Loucy (cell line): ENCODE data around the gene ZNF292.
A peak's percentile ranks its signal among the peaks of the same experiment; 100 is the strongest.
"Not testable (repeated sequence)": the region's sequence is repeated elsewhere in the genome, so short reads cannot be mapped to it uniquely, and the experiment has no call there.

Experiments used
- H2AFZ ChIP-seq: fragments of 200-600 bp; sonication (generic); 2 replicates; pipeline ENCODE4 v1.6.0; 2016; ENCODE audit warnings: antibody characterized with exemption, mild to moderate bottlenecking, low read length, moderate library complexity
- H3F3A ChIP-seq: fragments of 200-600 bp; 2 replicates; pipeline ENCODE4 v1.6.0; 2016; ENCODE audit warnings: antibody characterized with exemption, low read depth, mild to moderate bottlenecking
- H3K27me3 ChIP-seq: fragments of 200-600 bp; sonication (generic); 2 replicates; pipeline ENCODE4 v1.6.1; 2014; ENCODE audit warnings: low read length, mild to moderate bottlenecking; ENCODE audit not compliant: insufficient read depth, poor library complexity, severe bottlenecking
- H3K36me3 ChIP-seq: fragments of 200-600 bp; sonication (generic); 2 replicates; pipeline ENCODE4 v1.6.1; 2016; ENCODE audit warnings: low read length; ENCODE audit not compliant: insufficient read depth
- H3K4me1 ChIP-seq: fragments of 200-600 bp; sonication (generic); 2 replicates; pipeline ENCODE4 v1.5.1; 2014; ENCODE audit warnings: low read length, mild to moderate bottlenecking; ENCODE audit not compliant: insufficient read depth, poor library complexity, severe bottlenecking
- H3K4me2 ChIP-seq: fragments of 200-600 bp; sonication (generic); 2 replicates; pipeline ENCODE4 v1.6.0; 2014; ENCODE audit warnings: antibody characterized with exemption, low read length, low read depth, mild to moderate bottlenecking; ENCODE audit not compliant: poor library complexity, severe bottlenecking
- H3K4me3 ChIP-seq: fragments of 200-600 bp; sonication (generic); 2 replicates; pipeline ENCODE4 v1.5.1; 2014; ENCODE audit warnings: low read length, mild to moderate bottlenecking, mixed read lengths; ENCODE audit not compliant: poor library complexity, severe bottlenecking
- H3K79me2 ChIP-seq: fragments of 200-600 bp; sonication (generic); 2 replicates; pipeline ENCODE4 v1.6.1; 2014; ENCODE audit warnings: low read length; ENCODE audit not compliant: insufficient read depth
- H3K9ac ChIP-seq: fragments of 200-600 bp; sonication (generic); 2 replicates; pipeline ENCODE4 v1.6.0; 2014; ENCODE audit warnings: mild to moderate bottlenecking, low read depth, low read length, moderate library complexity; ENCODE audit not compliant: poor library complexity, severe bottlenecking
- H3K9me2 ChIP-seq: fragments of 200-600 bp; sonication (generic); replicated peaks from 2 replicates; pipeline ENCODE4 v1.6.1; 2016; ENCODE audit warnings: low read depth, low read length, mixed read lengths
- H3K9me3 ChIP-seq: fragments of 200-600 bp; sonication (generic); 2 replicates; pipeline ENCODE4 v1.6.1; 2014; ENCODE audit warnings: mild to moderate bottlenecking, antibody characterized with exemption, low read length, low read depth; ENCODE audit not compliant: insufficient read depth
- H4K20me1 ChIP-seq: fragments of 200-600 bp; sonication (generic); 2 replicates; pipeline ENCODE4 v1.6.0; 2014; ENCODE audit warnings: antibody characterized with exemption, low read length, mild to moderate bottlenecking; ENCODE audit not compliant: insufficient read depth, poor library complexity, severe bottlenecking
- EZH2phosphoT487 ChIP-seq: fragments of 200-600 bp; IDR thresholded peaks from 2 replicates; pipeline ENCODE4 v1.6.1; 2018; ENCODE audit warnings: antibody characterized with exemption, mild to moderate bottlenecking, moderate library complexity, borderline replicate concordance
- TF ChIP-seq, protein P1 (sequence below): fragments of 200-600 bp; sonication (generic); conservative IDR thresholded peaks from 2 replicates; pipeline ENCODE4 v1.5.1; 2014; ENCODE audit warnings: mild to moderate bottlenecking, antibody characterized with exemption, low read length

ZNF292 gene

DNA sequence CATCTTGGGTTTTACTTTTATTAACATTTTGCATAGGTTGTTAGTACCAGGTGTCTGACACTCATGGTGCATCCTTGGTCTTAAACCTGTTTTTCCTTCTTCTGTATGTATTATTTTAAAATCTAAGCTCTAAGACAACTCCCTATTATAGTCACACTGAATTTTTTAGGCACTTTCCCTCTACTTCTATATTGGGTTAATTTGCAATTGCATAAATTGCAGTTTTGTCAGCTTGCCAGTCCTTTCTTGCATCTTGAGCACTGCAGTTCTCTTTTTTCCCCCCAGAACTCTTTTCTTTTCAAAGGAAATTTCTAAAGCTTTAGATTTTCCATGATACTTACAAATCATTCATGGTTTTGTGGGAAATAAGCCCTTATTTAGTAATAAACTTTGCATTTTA is 70.6 kb downstream of the ZNF292 start:
- Histone ChIP-seq H3K4me3 (no peak overlapping the region), H3K36me3 (peaks cover 93% of the 10 kb centered on the region), H3K9me2 (no peaks in the 10 kb centered on the region), H3K9me3 (no peaks in the 10 kb centered on the region), H3K4me1 (no peaks in the 10 kb centered on the region), H2AFZ (no peak overlapping the region), H4K20me1 (peaks cover 47% of the 10 kb centered on the region), H3K9ac (no peak overlapping the region), H3F3A (no peaks in the 10 kb centered on the region), H3K27me3 (no peaks in the 10 kb centered on the region), H3K79me2 (peaks cover 38% of the 10 kb centered on the region; the same call in 1 of the 2 replicates), H3K4me2 (no peak overlapping the region)
- no peak for TF ChIP-seq EZH2phosphoT487
- TF ChIP-seq, protein P1, sequence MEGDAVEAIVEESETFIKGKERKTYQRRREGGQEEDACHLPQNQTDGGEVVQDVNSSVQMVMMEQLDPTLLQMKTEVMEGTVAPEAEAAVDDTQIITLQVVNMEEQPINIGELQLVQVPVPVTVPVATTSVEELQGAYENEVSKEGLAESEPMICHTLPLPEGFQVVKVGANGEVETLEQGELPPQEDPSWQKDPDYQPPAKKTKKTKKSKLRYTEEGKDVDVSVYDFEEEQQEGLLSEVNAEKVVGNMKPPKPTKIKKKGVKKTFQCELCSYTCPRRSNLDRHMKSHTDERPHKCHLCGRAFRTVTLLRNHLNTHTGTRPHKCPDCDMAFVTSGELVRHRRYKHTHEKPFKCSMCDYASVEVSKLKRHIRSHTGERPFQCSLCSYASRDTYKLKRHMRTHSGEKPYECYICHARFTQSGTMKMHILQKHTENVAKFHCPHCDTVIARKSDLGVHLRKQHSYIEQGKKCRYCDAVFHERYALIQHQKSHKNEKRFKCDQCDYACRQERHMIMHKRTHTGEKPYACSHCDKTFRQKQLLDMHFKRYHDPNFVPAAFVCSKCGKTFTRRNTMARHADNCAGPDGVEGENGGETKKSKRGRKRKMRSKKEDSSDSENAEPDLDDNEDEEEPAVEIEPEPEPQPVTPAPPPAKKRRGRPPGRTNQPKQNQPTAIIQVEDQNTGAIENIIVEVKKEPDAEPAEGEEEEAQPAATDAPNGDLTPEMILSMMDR, result no peak

DNA sequence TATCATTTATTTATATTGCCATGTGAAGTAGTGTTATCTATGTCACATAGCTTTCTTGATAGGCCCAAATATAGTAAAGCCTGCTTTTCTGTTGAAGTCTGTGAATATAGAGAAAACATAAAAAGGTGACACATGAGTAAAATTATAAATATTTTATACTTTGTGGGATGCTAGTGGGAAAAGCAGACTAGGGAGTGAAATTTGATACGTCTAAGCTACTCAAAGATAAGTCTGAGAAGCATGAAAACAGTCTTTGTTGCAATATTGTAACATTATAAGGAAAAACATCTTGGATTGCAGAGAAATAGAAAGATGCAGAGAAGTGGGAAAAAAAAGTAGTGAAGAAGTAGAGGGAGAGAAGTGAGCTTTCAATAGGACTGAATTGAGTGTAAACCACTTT is 75.4 kb downstream of the ZNF292 start:
- no peak overlapping the region for H2AFZ ChIP-seq
- TF ChIP-seq EZH2phosphoT487, result no peak
- TF ChIP-seq, protein P1, result no peak
- H3K4me2 ChIP-seq, result no peak overlapping the region
- no peaks in the 10 kb centered on the region for H3K27me3 ChIP-seq
- H4K20me1 ChIP-seq, result peaks cover 67% of the 10 kb centered on the region
- H3K9ac ChIP-seq, result no peak overlapping the region
- peaks cover 3% of the 10 kb centered on the region; the same call in 1 of the 2 replicates for H3F3A ChIP-seq
- peaks cover 90% of the 10 kb centered on the region for H3K36me3 ChIP-seq
- peaks cover 48% of the 10 kb centered on the region; the same call in 1 of the 2 replicates for H3K79me2 ChIP-seq
- no peaks in the 10 kb centered on the region for H3K9me2 ChIP-seq
- H3K4me1 ChIP-seq, result no peaks in the 10 kb centered on the region
- no peaks in the 10 kb centered on the region for H3K9me3 ChIP-seq
- H3K4me3 ChIP-seq, result no peak overlapping the region

DNA sequence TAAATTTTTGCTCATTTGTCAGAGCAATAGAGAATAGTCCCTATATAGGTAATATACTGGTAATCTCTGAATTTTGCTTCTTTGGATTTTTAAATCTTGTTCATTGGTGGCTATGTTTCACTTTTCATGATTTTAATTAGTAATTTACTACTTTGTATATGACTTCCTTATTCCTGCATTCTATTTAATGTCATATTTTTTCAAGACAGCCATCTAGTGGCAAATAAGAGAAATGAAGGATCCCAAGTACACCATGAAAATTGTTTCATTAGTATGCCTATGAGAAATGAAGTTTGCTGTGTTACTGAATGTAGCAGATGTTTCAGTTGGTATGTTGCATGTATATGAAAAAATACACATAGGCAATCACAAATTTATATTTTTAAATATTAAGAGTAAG is 82.4 kb downstream of the ZNF292 start:
- no peak overlapping the region for H3K4me3 ChIP-seq
- peaks cover 14% of the 10 kb centered on the region; the same call in 1 of the 2 replicates for H3K79me2 ChIP-seq
- H3K9me2 ChIP-seq, result no peaks in the 10 kb centered on the region
- no peak overlapping the region for H2AFZ ChIP-seq
- no peaks in the 10 kb centered on the region for H3K27me3 ChIP-seq
- H3K4me1 ChIP-seq, result no peaks in the 10 kb centered on the region
- H3K9me3 ChIP-seq, result no peaks in the 10 kb centered on the region
- H4K20me1 ChIP-seq, result peaks cover 56% of the 10 kb centered on the region
- H3K4me2 ChIP-seq, result no peak overlapping the region
- peaks cover 63% of the 10 kb centered on the region for H3K36me3 ChIP-seq
- peaks cover 6% of the 10 kb centered on the region; the same call in 1 of the 2 replicates for H3F3A ChIP-seq
- TF ChIP-seq, protein P1, result peak; percentile 68
- TF ChIP-seq EZH2phosphoT487, result no peak
- H3K9ac ChIP-seq, result no peak overlapping the region

DNA sequence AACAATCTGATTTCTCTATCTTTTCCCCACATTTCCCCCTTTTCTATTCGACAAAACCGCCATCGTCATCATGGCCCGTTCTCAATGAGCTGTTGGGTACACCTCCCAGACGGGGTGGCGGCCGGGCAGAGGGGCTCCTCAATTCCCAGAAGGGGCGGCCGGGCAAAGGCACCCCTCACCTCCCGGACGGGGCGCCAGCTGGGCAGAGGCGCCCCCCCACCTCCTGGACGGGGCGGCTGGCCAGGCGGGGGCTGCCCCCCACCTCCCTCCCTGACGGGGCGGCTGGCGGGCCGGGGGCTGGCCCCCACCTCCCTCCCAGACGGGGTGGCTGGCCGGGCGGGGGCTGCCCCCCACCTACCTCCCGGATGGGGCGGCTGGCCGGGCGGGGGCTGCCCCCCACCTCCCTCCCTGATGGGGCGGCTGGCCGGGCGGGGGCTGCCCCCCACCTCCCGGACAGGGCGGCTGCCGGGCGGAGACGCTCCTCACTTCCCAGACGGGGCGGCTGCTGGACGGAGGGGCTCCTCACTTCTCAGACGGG is 83.8 kb downstream of the ZNF292 start:
- H3K79me2 ChIP-seq, result peaks cover 14% of the 10 kb centered on the region; the same call in 1 of the 2 replicates
- peaks cover 61% of the 10 kb centered on the region for H3K36me3 ChIP-seq
- not testable (repeated sequence) for H3K4me1 ChIP-seq, H3K9ac ChIP-seq, H3K27me3 ChIP-seq, H3K9me3 ChIP-seq, H3F3A ChIP-seq, H3K4me3 ChIP-seq, H3K4me2 ChIP-seq, H3K9me2 ChIP-seq, H2AFZ ChIP-seq
- peaks cover 56% of the 10 kb centered on the region for H4K20me1 ChIP-seq
